Osteoblast (primary cell): Measurements from ENCODE around the gene GRID1. TPM values are rescaled to one million over a fixed set of nuclear protein-coding genes. Genes with fewer than 3 reads are reported as not detected.

Experiments
- DNase-seq: peaks from one replicate; pipeline ENCODE4 v3.0.0; 2011; ENCODE audit warnings: low spot score, mixed read lengths; ENCODE audit not compliant: insufficient read length; ENCODE audit errors: missing footprints
- H2AFZ ChIP-seq: 2 replicates; pipeline ENCODE4 v1.6.0; 2011; ENCODE audit warnings: mild to moderate bottlenecking, low read length
- H3K27ac ChIP-seq: 2 replicates; pipeline ENCODE4 v1.5.1; 2011; ENCODE audit warnings: mild to moderate bottlenecking, low read depth, low read length, moderate library complexity
- H3K27me3 ChIP-seq: 2 replicates; pipeline ENCODE4 v1.6.0; 2012; ENCODE audit warnings: mild to moderate bottlenecking, control low read depth, inconsistent platforms, low read length, moderate library complexity; ENCODE audit not compliant: insufficient read depth
- H3K36me3 ChIP-seq: 2 replicates; pipeline ENCODE4 v1.5.1; 2011; ENCODE audit warnings: mild to moderate bottlenecking, low read length, control low read depth, moderate library complexity; ENCODE audit not compliant: insufficient read depth
- H3K4me1 ChIP-seq: 2 replicates; pipeline ENCODE4 v1.5.1; 2011; ENCODE audit warnings: mild to moderate bottlenecking, low read length, control low read depth, moderate library complexity; ENCODE audit not compliant: insufficient read depth
- H3K4me2 ChIP-seq: 2 replicates; pipeline ENCODE4 v1.6.0; 2011; ENCODE audit warnings: mild to moderate bottlenecking, low read length; ENCODE audit not compliant: insufficient read depth
- H3K4me3 ChIP-seq: fragments of 200-600 bp; sonication (generic); 3 replicates; pipeline ENCODE4 v1.5.1; 2012; ENCODE audit warnings: mild to moderate bottlenecking, low read length, inconsistent platforms; ENCODE audit not compliant: insufficient read depth
- H3K79me2 ChIP-seq: 2 replicates; pipeline ENCODE4 v1.6.0; 2012; ENCODE audit warnings: mild to moderate bottlenecking, low read length, control low read depth, inconsistent platforms; ENCODE audit not compliant: insufficient read depth
- H3K9me3 ChIP-seq: 2 replicates; pipeline ENCODE4 v1.5.1; 2011; ENCODE audit warnings: low read depth, low read length, control low read depth
- H4K20me1 ChIP-seq: 2 replicates; pipeline ENCODE4 v1.6.0; 2012; ENCODE audit warnings: mild to moderate bottlenecking, low read length, control low read depth; ENCODE audit not compliant: insufficient read depth
- CTCF ChIP-seq: IDR thresholded peaks from 2 replicates; pipeline ENCODE4 v1.5.1; 2011; ENCODE audit warnings: mild to moderate bottlenecking, low read depth, low read length, moderate library complexity; ENCODE audit errors: extremely low read depth
- total RNA-seq: library from RNA; depleted of rRNA; stranded (reverse); fragments of >200 nt; gene quantifications from 2 replicates; pipeline ENCODE4 v1.2.3, GENCODE V29; 2012

The GRID1 gene
- total RNA-seq, 1 donor: not detected

- Histone ChIP-seq H3K4me3 (no peak overlapping the region), H3K4me2 (no peak overlapping the region), H3K9me3 (no peaks in the 10 kb centered on the region), H4K20me1 (no peaks in the 10 kb centered on the region), H3K27ac (no peak overlapping the region), H3K79me2 (no peaks in the 10 kb centered on the region), H3K36me3 (no peaks in the 10 kb centered on the region), H3K4me1 (no peaks in the 10 kb centered on the region), H3K27me3 (no peaks in the 10 kb centered on the region), H2AFZ (no peak overlapping the region)
- no peak for TF ChIP-seq CTCF
- DNase-seq: no peak
These were observed 576.4 kb downstream of the GRID1 start for GRCh38 chr10:85789982-85790789.

GRCh38 chr10:85789125-85789524 is 577.5 kb downstream of the GRID1 start:
- no peaks in the 10 kb centered on the region for H3K79me2 ChIP-seq
- DNase-seq: no peak
- H2AFZ ChIP-seq: no peak overlapping the region
- no peak overlapping the region for H3K4me3 ChIP-seq
- no peak overlapping the region for H3K4me2 ChIP-seq
- H3K4me1 ChIP-seq: no peaks in the 10 kb centered on the region
- H3K9me3 ChIP-seq: no peaks in the 10 kb centered on the region
- TF ChIP-seq CTCF: no peak
- no peak overlapping the region for H3K27ac ChIP-seq
- H3K36me3 ChIP-seq: no peaks in the 10 kb centered on the region
- no peaks in the 10 kb centered on the region for H3K27me3 ChIP-seq
- H4K20me1 ChIP-seq: no peaks in the 10 kb centered on the region

- Histone ChIP-seq H3K4me2 (no peak overlapping the region), H3K79me2 (no peaks in the 10 kb centered on the region), H4K20me1 (no peaks in the 10 kb centered on the region), H2AFZ (no peak overlapping the region), H3K9me3 (no peaks in the 10 kb centered on the region), H3K4me3 (no peak overlapping the region), H3K27ac (no peak overlapping the region), H3K36me3 (no peaks in the 10 kb centered on the region), H3K4me1 (no peaks in the 10 kb centered on the region), H3K27me3 (no peaks in the 10 kb centered on the region)
- no peak for TF ChIP-seq CTCF
- DNase-seq: no peak
These were observed 578.0 kb downstream of the GRID1 start for GRCh38 chr10:85788570-85788969.

GRCh38 chr10:85787881-85788280 is 578.7 kb downstream of the GRID1 start:
- no peak overlapping the region for H2AFZ ChIP-seq
- no peaks in the 10 kb centered on the region for H3K9me3 ChIP-seq

More at GRCh38 chr10:85787881-85788280, 578.7 kb downstream of the GRID1 start:
- H3K79me2 ChIP-seq: no peaks in the 10 kb centered on the region
- H3K4me1 ChIP-seq: no peaks in the 10 kb centered on the region
- no peak for DNase-seq
- no peaks in the 10 kb centered on the region for H3K27me3 ChIP-seq
- H3K36me3 ChIP-seq: no peaks in the 10 kb centered on the region
- H4K20me1 ChIP-seq: no peaks in the 10 kb centered on the region
- H3K4me2 ChIP-seq: no peak overlapping the region
- no peak overlapping the region for H3K4me3 ChIP-seq
- H3K27ac ChIP-seq: no peak overlapping the region
- no peak for TF ChIP-seq CTCF
